ENCODE data around the gene BRIP1. TPM values are rescaled to one million over a fixed set of nuclear protein-coding genes. Genes with fewer than 3 reads are reported as not detected.

The BRIP1 gene
- total RNA-seq, 1 experiment from 2014 or later = 20.2 TPM

- Histone ChIP-seq H3K18ac (ENCODE audit: insufficient read length, low read depth, low read length) (no peak overlapping the region), H3K9ac (ENCODE audit: extremely low read depth, insufficient read length, low read length) (no peak overlapping the region), H4K20me1 (ENCODE audit: control insufficient read depth, insufficient read depth, insufficient read length) (no peaks in the 10 kb centered on the region), H3K4me1 (ENCODE audit: insufficient read depth, low read length) (no peaks in the 10 kb centered on the region), H3K23ac (ENCODE audit: insufficient read length, low read depth, low read length) (no peak overlapping the region), H4K91ac (ENCODE audit: insufficient read length, low read depth, low read length) (no peak overlapping the region), H3K23me2 (ENCODE audit: insufficient read length, low read depth, low read length, poor library complexity, severe bottlenecking) (no peaks in the 10 kb centered on the region), H2BK120ac (ENCODE audit: low read depth, low read length, poor library complexity, severe bottlenecking) (no peak overlapping the region), H3K79me2 (ENCODE audit: insufficient read depth, low read length) (no peaks in the 10 kb centered on the region), H3K4ac (ENCODE audit: low read depth, low read length) (no peak overlapping the region), H3T11ph (ENCODE audit: low read length) (no peak overlapping the region), H3K9me3 (ENCODE audit: control insufficient read depth, low read depth, low read length) (no peaks in the 10 kb centered on the region), H2AK5ac (ENCODE audit: insufficient read length, low read length) (no peak overlapping the region), H2AFZ (ENCODE audit: low read length) (no peak overlapping the region), H2BK20ac (ENCODE audit: low read depth, low read length, poor library complexity, severe bottlenecking) (no peak overlapping the region), H3K27ac (ENCODE audit: insufficient read length, low read depth, low read length) (no peak overlapping the region), H2BK15ac (ENCODE audit: low read depth, low read length) (no peak overlapping the region), H2BK5ac (ENCODE audit: insufficient read length, low read length) (no peak overlapping the region), H3K56ac (ENCODE audit: insufficient read length, low read depth, low read length) (no peak overlapping the region), H3K4me2 (ENCODE audit: insufficient read depth, insufficient read length, low read length) (no peak overlapping the region), H3K14ac (ENCODE audit: insufficient read depth, low read length) (no peak overlapping the region), H4K5ac (ENCODE audit: insufficient read length, low read depth, low read length) (no peak overlapping the region), H2BK12ac (ENCODE audit: insufficient read length, low read depth, low read length) (no peak overlapping the region), H3K27me3 (ENCODE audit: insufficient read depth, low read length) (no peaks in the 10 kb centered on the region), H3K79me1 (ENCODE audit: insufficient read depth, low read depth, low read length, poor library complexity, severe bottlenecking) (no peaks in the 10 kb centered on the region), H4K8ac (replicated peaks; ENCODE audit: insufficient read length, low read depth, low read length) (no peak overlapping the region)
- no peak for TF ChIP-seq CTCF (conservative IDR thresholded peaks at IDR 0.05)
- no CpG with 5 or more reads among the region's 5 CpGs for WGBS (ENCODE audit: extremely low coverage, insufficient read length, low lambda C conversion rate)
- DNase-seq = no peak
- Mint-ChIP-seq H3K9me3 (no peaks in the 10 kb centered on the region), H3K27ac (no peak overlapping the region), H3K27me3 (ENCODE audit: low read depth) (no peaks in the 10 kb centered on the region), H3K4me1 (no peaks in the 10 kb centered on the region), H3K36me3 (ENCODE audit: insufficient read depth in 1 of 3, low read depth in 3 of 3) (peaks cover 4 to 24% (median 9%) of the 10 kb centered on the region in 3 experiments; a peak in 6 of 7 replicates), H3K4me3 (no peak overlapping the region)
Measured at GRCh38 chr17:61815863-61816503, 47.3 kb downstream of the BRIP1 start.
